Activated CD4-positive, alpha-beta T cell treated with anti-CD3 and anti-CD28 coated beads, Interleukin-2, amount 10 ng/mL, durations not matched to agents 7 days and 5 days (primary cell): ENCODE results near the gene EXOC3L1. TPM values are rescaled to one million over a fixed set of nuclear protein-coding genes. Genes with fewer than 3 reads are reported as not detected.
A peak's percentile ranks its signal among the peaks of the same experiment; 100 is the strongest.

Experiments used
- CTCF ChIA-PET: fragments of 350-600 bp; sonication (Branson Sonifier 250); formaldehyde crosslinking; loops from one replicate; lab custom pipeline; 2021; ENCODE audit warnings: antibody characterized with exemption; lab: Charles Lee
- POLR2A ChIA-PET: fragments of 350-600 bp; sonication (Branson Sonifier 250); formaldehyde crosslinking; loops from one replicate; lab custom pipeline; 2021; ENCODE audit warnings: antibody characterized with exemption; lab: Charles Lee
- DNase-seq: peaks from one replicate; pipeline ENCODE4 v3.0.0-alpha.2; 2020
- H3K27ac Mint-ChIP-seq: one replicate; pipeline ENCODE4 v1.8.0; 2021; ENCODE audit warnings: mild to moderate bottlenecking, moderate library complexity, mixed read lengths
- H3K27me3 Mint-ChIP-seq: one replicate; pipeline ENCODE4 v1.8.0; 2021; ENCODE audit warnings: mixed read lengths
- H3K36me3 Mint-ChIP-seq: one replicate; pipeline ENCODE4 v1.8.0; 2021; ENCODE audit warnings: low read depth, mixed read lengths
- H3K4me1 Mint-ChIP-seq: one replicate; pipeline ENCODE4 v1.8.0; 2021; ENCODE audit warnings: mixed read lengths
- H3K4me3 Mint-ChIP-seq: one replicate; pipeline ENCODE4 v1.8.0; 2021; ENCODE audit warnings: mild to moderate bottlenecking, moderate library complexity, mixed read lengths
- H3K9me3 Mint-ChIP-seq: one replicate; pipeline ENCODE4 v1.8.0; 2021; ENCODE audit warnings: mixed read lengths
- total RNA-seq, 2 experiments: library from RNA; stranded (reverse); gene quantifications; one replicate each; pipeline ENCODE4 v1.2.3, GENCODE V29; 2021

EXOC3L1 gene
- total RNA-seq, 2 experiments from 2014 or later: not detected

DNA sequence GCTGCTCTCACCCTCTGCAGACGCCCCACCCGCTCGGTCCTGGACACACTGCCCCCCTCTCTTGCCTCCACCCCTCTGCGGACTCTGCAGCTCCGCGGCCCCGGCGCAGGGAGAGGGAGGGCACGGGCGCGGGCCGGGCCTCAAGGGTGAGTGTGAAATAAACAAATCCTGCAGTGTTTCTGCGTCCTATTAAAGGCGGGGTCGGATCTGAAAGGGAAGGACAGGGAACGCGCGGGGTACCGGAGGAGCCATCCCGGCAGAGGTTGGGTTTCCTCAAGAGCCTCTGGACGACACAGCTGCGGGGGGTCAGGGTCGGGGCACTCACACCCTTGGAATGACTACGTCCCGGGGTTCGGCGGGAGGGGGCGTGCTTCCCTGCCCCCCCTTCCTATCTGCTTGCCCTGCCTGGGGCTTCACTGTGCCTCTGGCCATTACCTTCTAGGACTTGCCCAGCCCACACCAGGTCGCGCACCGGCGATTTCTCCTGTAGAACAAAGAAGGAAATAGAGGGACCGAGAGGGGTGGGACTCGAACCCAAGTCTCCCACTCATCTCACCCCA lies 25.9 kb downstream of the EXOC3L1 start:
- peaks cover 38% of the 10 kb centered on the region for H3K4me1 Mint-ChIP-seq
- peak overlapping the region; percentile 34 for H3K4me3 Mint-ChIP-seq
- no peaks in the 10 kb centered on the region for H3K9me3 Mint-ChIP-seq
- no peak for DNase-seq
- H3K27ac Mint-ChIP-seq: peak overlapping the region; percentile 50
- H3K36me3 Mint-ChIP-seq: peaks cover 20% of the 10 kb centered on the region
- POLR2A ChIA-PET: no interaction called here
- H3K27me3 Mint-ChIP-seq: peaks cover 44% of the 10 kb centered on the region
- CTCF ChIA-PET: interaction anchor here (1.0 to 8.0 kb wide), 8 partner anchors 8 to 200 kb away, joined by 3 to 137 read pairs (median 10); partner anchors contain the start of genes MATCAP1 and NOL3

DNA sequence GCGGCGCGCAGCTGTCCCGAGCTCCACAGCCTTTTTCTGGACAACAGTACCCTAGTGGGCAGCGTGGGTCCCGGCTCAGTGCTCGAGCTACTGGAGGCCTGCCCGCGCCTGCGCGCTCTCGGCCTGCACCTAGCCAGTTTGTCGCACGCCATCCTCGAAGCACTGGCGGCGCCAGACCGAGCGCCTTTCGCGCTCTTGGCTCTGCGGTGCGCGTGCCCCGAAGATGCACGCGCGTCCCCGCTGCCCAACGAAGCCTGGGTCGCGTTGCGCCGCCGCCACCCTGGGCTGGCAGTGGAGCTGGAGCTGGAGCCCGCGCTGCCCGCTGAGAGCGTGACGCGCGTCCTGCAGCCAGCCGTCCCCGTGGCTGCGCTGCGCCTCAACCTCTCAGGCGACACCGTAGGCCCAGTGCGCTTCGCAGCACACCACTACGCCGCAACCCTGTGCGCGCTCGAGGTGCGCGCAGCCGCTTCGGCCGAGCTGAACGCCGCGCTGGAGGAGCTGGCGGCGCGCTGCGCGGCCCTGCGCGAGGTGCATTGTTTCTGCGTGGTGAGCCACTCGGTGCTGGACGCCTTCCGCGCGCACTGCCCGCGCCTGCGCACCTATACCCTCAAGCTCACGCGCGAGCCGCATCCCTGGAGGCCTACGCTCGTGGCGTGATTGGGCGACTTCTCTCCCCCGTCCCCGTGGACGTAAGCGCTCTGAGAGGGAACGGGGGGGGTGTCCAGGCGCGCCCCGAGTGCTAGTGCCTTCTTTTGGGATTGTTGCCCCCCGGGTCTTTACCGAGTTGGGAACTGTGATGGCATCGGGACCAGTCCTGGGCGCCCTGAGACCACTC lies 26.6 kb downstream of the EXOC3L1 start:
- H3K4me3 Mint-ChIP-seq: peak overlapping the region; percentile 34
- peak; percentile 54 for DNase-seq
- peaks cover 43% of the 10 kb centered on the region for H3K4me1 Mint-ChIP-seq
- H3K27ac Mint-ChIP-seq: no peak overlapping the region
- no peaks in the 10 kb centered on the region for H3K9me3 Mint-ChIP-seq
- peaks cover 20% of the 10 kb centered on the region for H3K36me3 Mint-ChIP-seq
- POLR2A ChIA-PET: interaction anchor here (0.7 kb wide), 1 partner anchor 211 kb away, joined by 3 read pairs; no protein-coding TSS in a partner anchor
- H3K27me3 Mint-ChIP-seq: peaks cover 42% of the 10 kb centered on the region
- CTCF ChIA-PET: interaction anchor here (0.5 to 8.0 kb wide), 17 partner anchors 8 to 917 kb away, joined by 3 to 137 read pairs (median 4); partner anchors contain the start of genes B3GNT9, MATCAP1, NOL3 and TMEM208

DNA sequence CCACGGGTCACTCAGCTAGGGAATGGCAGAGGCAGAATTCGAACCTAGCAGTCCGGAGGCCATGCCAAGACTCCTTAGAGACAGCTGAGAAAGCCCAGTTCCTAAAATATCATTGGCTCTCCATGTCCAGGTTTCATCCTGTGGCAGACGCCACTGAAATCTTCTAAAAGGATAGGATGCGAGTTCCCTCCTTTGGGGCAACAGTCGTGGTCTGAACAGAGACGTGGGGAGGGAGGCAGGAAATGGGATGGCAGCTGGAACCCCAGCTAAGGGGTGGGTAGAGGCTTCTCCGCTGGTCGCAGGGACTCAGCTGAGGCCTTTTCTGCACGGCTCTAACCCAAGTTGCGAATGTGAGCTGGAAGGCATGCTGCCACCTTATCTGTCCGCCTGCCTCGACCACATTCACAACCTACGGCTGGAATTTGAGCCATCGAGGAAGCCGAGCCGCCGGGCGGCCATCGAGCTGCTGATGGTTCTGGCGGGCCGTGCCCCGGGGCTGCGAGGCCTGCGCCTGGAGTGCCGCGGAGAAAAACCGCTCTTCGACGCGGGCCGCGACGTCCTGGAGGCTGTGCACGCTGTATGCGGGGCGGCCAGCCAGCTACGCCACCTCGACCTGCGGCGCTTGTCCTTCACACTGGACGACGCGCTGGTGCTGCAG lies 27.3 kb downstream of the EXOC3L1 start:
- H3K4me1 Mint-ChIP-seq: peaks cover 51% of the 10 kb centered on the region
- DNase-seq: no peak
- H3K9me3 Mint-ChIP-seq: no peaks in the 10 kb centered on the region
- H3K36me3 Mint-ChIP-seq: peaks cover 25% of the 10 kb centered on the region
- H3K4me3 Mint-ChIP-seq: peak overlapping the region; percentile 51
- ChIA-PET CTCF (interaction anchor here (0.5 to 8.0 kb wide), 17 partner anchors 7 to 917 kb away, joined by 3 to 137 read pairs (median 4); partner anchors contain the start of genes B3GNT9, MATCAP1, NOL3 and TMEM208), POLR2A (interaction anchor here (0.6 to 0.7 kb wide), 2 partner anchors 9 to 210 kb away, joined by 3 read pairs; no protein-coding TSS in a partner anchor)
- H3K27ac Mint-ChIP-seq: peak overlapping the region; percentile 2
- peaks cover 36% of the 10 kb centered on the region for H3K27me3 Mint-ChIP-seq

DNA sequence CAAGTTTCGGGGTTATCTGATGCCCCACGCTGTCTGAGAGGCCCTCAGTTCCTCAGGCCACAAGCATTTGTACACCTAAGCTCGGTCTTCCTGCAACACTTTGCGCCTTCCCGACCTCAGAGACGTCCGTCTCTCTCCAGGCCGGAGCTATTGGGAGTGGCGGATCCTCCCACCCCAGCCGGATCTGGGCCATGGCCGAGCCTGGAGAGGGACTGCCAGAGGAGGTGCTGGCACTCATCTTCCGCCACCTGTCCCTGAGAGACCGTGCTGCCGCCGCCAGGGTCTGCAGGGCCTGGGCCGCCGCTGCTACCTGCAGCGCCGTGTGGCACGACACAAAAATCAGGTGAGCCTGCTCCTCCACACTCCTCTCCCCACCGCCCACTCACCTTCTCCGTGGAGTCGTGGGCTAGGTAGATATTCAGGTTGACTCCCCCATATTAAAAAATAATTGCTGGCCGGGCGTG lies 28.3 kb downstream of the EXOC3L1 start:
- Mint-ChIP-seq H3K27ac (peak overlapping the region; percentile 36), H3K9me3 (no peaks in the 10 kb centered on the region), H3K4me1 (peaks cover 59% of the 10 kb centered on the region), H3K4me3 (peak overlapping the region; percentile 51), H3K27me3 (peaks cover 27% of the 10 kb centered on the region), H3K36me3 (peaks cover 21% of the 10 kb centered on the region)
- POLR2A ChIA-PET: no interaction called here
- DNase-seq: no peak
- CTCF ChIA-PET: interaction anchor here (1.3 to 8.0 kb wide), 7 partner anchors 8 to 266 kb away, joined by 3 to 137 read pairs (median 7); partner anchors contain the start of genes MATCAP1, NOL3 and TMEM208

DNA sequence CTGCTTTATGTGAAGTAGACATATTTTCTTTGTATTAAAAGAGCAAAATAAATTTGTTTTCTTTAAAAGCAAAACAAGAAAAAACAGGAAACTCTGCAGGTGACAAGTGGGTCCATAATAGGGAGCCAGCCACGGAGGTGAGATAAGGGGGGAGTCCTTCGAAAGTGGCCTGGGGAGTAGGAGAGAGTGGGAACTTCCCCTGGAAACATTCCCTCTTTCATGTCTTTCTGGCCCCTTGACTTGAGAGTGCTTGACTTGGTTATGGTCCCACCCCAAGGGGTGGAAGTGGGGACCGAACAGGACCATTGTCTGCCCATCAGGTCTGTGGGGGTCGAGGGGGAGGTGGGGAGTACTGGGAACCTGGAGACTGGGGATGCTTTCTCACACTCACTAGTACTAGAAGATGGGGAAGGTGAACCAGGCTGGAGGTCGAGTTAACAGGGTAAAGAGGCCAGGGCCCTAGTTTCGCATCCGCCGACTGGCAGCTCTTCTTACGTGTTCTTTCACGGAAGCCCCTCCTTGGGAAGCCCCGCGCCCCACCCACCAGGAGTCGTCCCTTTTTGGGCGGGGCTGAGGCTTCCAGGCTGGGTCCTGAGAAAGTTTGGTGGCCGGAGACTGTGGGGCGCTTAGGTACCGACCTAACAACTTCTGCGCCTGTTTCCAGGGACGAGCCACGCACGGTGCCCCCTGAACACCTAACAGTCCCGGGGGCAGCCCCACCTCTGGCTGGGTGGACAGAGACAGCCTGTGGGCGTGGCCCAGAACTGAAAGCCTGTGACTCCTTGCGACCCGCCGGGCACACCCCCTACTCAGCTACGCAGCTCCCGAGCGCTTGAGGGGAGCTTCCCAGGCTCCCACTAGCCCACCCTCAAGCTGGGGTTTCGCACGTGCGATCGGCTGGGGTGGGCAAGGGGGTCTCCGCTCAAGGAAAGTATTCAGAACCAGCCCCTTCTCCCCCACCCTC lies 31.0 kb downstream of the EXOC3L1 start:
- no peaks in the 10 kb centered on the region for H3K9me3 Mint-ChIP-seq
- peak overlapping the region; percentile 100 for H3K27ac Mint-ChIP-seq
- peaks cover 30% of the 10 kb centered on the region for H3K36me3 Mint-ChIP-seq
- ChIA-PET CTCF (interaction anchor here (0.9 to 8.0 kb wide), 10 partner anchors 8 to 198 kb away, joined by 3 to 137 read pairs (median 6); partner anchors contain the start of genes B3GNT9, CES3 and NOL3), POLR2A (interaction anchor here (0.5 to 0.6 kb wide), 2 partner anchors 199 to 201 kb away, joined by 5 to 11 read pairs; no protein-coding TSS in a partner anchor)
- peak overlapping the region; percentile 93 for H3K4me3 Mint-ChIP-seq
- H3K4me1 Mint-ChIP-seq: peaks cover 63% of the 10 kb centered on the region
- peaks cover 9% of the 10 kb centered on the region for H3K27me3 Mint-ChIP-seq
- DNase-seq: peak; percentile 89

DNA sequence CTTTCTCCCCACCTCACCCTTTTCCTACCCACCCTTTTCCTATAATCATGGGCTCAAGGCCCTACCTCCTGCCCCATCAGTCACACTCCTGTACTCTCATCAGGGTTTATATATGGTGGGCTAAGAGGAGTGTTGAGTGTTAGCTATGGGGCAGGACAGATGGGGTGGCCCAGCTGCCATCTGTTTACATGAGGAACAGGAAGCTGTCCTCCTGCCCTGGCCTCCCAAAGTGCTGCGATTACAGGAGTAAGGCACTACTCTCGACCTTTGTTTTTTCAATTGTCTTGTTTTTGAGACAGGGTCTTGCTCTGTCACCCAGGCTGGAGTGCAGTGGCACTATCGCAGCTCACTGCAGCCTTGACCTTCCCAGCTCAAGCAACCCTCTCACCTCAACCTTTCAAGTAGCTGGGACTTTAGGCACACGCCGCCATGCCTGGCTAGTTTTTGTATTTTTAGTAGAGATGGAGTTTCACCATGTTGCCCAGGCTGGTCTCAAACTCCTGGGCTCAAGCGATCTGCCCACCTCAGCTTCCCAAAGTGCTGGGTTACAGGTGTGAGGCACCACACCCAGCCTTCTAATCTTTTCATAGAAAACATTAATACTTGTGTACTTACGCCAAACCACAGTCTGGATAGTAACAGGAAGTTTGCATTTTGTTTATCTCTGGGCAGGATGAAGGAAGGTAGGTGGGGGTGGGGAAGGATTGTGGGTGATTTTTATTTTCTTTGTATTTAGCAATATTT lies 31.9 kb downstream of the EXOC3L1 start:
- Mint-ChIP-seq H3K27me3 (peaks cover 6% of the 10 kb centered on the region), H3K36me3 (peaks cover 35% of the 10 kb centered on the region), H3K4me3 (peak overlapping the region; percentile 93), H3K4me1 (peaks cover 66% of the 10 kb centered on the region), H3K27ac (peak overlapping the region; percentile 100), H3K9me3 (no peaks in the 10 kb centered on the region)
- ChIA-PET POLR2A (no interaction called here), CTCF (interaction anchor here (0.9 to 8.0 kb wide), 12 partner anchors 13 to 197 kb away, joined by 3 to 137 read pairs (median 4); partner anchors contain the start of genes CES3 and NOL3)
- DNase-seq: peak; percentile 30

DNA sequence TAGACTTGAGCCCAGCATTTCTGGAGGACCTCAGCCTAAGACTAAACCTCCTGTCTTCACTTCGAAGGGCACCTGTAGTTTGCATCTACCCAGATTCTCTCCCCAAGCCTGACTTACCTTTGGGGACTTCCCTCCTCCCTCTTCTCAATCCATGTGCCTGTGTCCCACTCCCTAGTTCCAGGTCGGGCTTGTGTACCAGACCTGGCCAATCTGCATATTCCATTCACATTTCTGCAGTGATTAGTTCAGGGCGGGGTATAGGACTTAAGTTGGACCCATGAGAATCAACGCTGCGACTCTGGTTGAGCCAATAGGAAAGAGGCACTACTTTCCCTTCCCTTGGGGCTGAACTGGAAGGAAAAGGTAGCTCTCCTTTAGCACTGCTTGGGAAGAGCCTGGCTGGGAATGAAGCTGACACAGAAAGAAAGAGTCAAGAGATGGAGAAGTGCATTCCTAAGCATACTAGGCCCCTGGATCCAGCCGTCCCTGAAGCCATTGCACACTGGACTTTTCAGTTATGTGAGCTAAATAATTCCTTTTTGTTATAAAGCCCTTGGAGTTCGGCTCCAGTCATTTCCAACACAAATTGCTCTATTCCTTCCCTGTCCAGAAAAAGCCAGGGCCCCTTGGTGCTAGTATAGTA lies 32.7 kb downstream of the EXOC3L1 start:
- DNase-seq: no peak
- H3K4me1 Mint-ChIP-seq: peaks cover 66% of the 10 kb centered on the region
- H3K4me3 Mint-ChIP-seq: peak overlapping the region; percentile 93
- peak overlapping the region; percentile 100 for H3K27ac Mint-ChIP-seq
- peaks cover 3% of the 10 kb centered on the region for H3K27me3 Mint-ChIP-seq
- H3K36me3 Mint-ChIP-seq: peaks cover 35% of the 10 kb centered on the region
- ChIA-PET CTCF (interaction anchor here (0.9 to 8.0 kb wide), 11 partner anchors 12 to 196 kb away, joined by 3 to 137 read pairs (median 4); partner anchors contain the start of genes CES3 and NOL3), POLR2A (no interaction called here)
- H3K9me3 Mint-ChIP-seq: no peaks in the 10 kb centered on the region

DNA sequence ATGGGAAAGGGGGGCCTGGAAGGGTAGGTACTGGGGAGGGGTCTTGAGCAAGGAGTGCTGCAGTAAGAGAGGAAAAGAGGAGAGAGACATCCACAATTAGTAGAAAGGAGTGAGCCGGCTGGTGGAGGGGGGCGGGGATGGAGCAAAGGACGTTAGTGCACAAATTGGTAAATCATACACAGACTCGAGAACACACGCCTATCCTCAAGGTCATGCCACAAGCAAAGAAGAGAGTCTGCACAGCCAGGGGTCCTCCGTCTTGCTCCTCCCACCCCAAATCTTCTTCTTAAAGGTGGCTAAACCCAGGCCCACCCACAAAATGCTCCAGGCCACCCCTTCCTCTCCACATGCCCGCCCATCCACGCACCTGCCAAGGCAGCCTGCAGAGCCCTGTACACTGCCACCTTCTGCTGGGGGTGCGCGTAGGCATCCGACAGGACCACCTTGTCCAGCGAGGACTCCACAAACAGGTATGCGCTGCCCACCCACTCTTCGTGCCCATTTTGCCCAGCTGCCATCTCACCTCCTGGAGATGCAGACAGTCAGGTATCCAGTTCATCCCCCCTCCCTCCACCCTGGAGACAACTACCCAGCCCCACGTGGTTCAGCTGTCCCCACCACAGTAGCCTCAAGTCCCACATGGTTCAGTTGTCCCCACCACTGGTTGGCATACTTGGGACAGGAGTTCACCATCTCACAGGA lies 33.6 kb downstream of the EXOC3L1 start:
- Mint-ChIP-seq H3K9me3 (no peaks in the 10 kb centered on the region), H3K4me1 (peaks cover 66% of the 10 kb centered on the region), H3K4me3 (peak overlapping the region; percentile 12), H3K27me3 (peaks cover 3% of the 10 kb centered on the region), H3K36me3 (peaks cover 35% of the 10 kb centered on the region), H3K27ac (peak overlapping the region; percentile 100)
- no peak for DNase-seq
- ChIA-PET POLR2A (no interaction called here), CTCF (interaction anchor here (1.2 to 8.0 kb wide), 24 partner anchors 11 to 261 kb away, joined by 3 to 137 read pairs (median 9); partner anchors contain the start of genes EXOC3L1, FHOD1, NOL3 and PHAF1)

DNA sequence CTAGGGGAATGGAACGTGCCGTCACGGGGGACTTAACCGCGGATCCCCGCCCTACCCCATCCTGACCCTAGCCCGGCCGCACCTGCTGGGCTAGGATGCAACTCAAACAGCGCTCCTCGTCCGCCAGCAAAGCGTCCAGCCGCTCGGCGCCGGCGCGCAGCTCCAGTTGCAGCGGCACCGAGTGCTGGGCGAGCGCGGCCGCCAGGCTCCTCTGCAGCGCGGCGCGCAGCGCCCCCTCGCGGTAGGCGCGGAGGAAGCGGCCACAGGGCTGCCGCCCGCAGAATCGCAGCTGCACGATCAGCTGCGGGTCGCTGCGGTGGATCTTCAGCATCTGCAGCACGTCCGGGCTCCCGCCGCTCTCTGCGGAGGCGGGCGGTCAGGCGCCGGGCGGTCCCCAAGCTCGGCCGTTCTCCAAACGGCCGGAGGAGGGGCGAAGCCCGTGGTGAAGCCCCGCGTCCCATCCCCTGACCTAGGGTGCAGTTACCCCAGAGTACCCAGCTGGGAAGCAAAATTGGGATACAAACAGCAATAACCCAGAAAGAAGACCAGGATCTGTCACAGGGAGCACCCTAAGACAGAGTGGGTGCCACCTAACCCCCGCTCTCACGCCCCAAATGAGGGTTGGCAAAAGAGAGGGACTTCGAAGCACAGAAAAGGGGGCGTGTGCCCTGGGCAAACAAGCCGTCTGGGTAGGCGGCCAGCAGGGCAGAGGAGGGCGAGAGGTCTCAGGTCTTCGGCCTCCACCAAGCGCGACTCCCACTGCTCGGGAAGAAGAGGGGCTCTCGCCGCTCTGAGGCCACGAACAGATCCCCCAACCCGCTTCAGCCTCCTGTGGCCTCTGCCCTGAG lies 34.4 kb downstream of the EXOC3L1 start:
- Mint-ChIP-seq H3K36me3 (peaks cover 30% of the 10 kb centered on the region), H3K27me3 (peaks cover 1% of the 10 kb centered on the region), H3K4me1 (peaks cover 67% of the 10 kb centered on the region), H3K4me3 (peak overlapping the region; percentile 65), H3K9me3 (no peaks in the 10 kb centered on the region), H3K27ac (peak overlapping the region; percentile 100)
- POLR2A ChIA-PET: no interaction called here
- CTCF ChIA-PET: interaction anchor here (0.6 to 6.0 kb wide), 70 partner anchors 8 to 641 kb away, joined by 3 to 129 read pairs (median 5); partner anchors contain the start of genes CES3, CES4A, EXOC3L1 and FHOD1
- DNase-seq: peak; percentile 79
